Natural killer cell (primary cell): ENCODE data around the gene TBC1D22A. TPM values are rescaled to one million over a fixed set of nuclear protein-coding genes. Genes with fewer than 3 reads are reported as not detected.

Experiments
- ATAC-seq, 3 donors: fragments of 150-1000 bp in 2 of 3; fragments of 200-7000 bp in 1 of 3; cut with Tn5 transposase; 1 replicate in 1 of 3; 2 replicates in 2 of 3; pipeline ENCODE4 v1.10.0; 2021; ENCODE audit warnings: mild to moderate bottlenecking in 2 of 3, moderate library complexity in 2 of 3
- DNase-seq, 2 donors: peaks; one replicate each; pipeline versions ENCODE4 v3.0.0 to v3.0.0-alpha.2; 2013 to 2021; ENCODE audit warnings: mixed read lengths in 1 of 2
- H3K27ac ChIP-seq: one replicate; pipeline ENCODE4 v1.5.1; 2013; ENCODE audit warnings: mild to moderate bottlenecking, low read length
- H3K27me3 ChIP-seq: one replicate; pipeline ENCODE4 v1.6.1; 2013; ENCODE audit warnings: low read length; ENCODE audit not compliant: control insufficient read depth, insufficient read depth
- H3K36me3 ChIP-seq: one replicate; pipeline ENCODE4 v1.6.1; 2013; ENCODE audit warnings: low read length; ENCODE audit not compliant: control insufficient read depth, insufficient read depth
- H3K4me1 ChIP-seq: one replicate; pipeline ENCODE4 v1.6.1; 2013; ENCODE audit warnings: low read length; ENCODE audit not compliant: control insufficient read depth, insufficient read depth
- H3K4me3 ChIP-seq: one replicate; pipeline ENCODE4 v1.5.1; 2013; ENCODE audit warnings: low read length
- H3K9me3 ChIP-seq: one replicate; pipeline ENCODE4 v1.6.1; 2013; ENCODE audit warnings: low read length; ENCODE audit not compliant: control insufficient read depth, insufficient read depth
- H3K27ac Mint-ChIP-seq, 2 donors: one replicate each; pipeline ENCODE4 v1.8.0; 2022; ENCODE audit warnings: mild to moderate bottlenecking in 2 of 2, mixed read lengths in 2 of 2, moderate library complexity in 1 of 2
- H3K27me3 Mint-ChIP-seq, 2 donors: one replicate each; pipeline ENCODE4 v1.8.0; 2022; ENCODE audit warnings: low read depth in 2 of 2, mixed read lengths in 2 of 2
- H3K36me3 Mint-ChIP-seq: one replicate; pipeline ENCODE4 v1.8.0; 2022; ENCODE audit warnings: mixed read lengths
- H3K4me1 Mint-ChIP-seq, 2 donors: one replicate each; pipeline ENCODE4 v1.8.0; 2022; ENCODE audit warnings: mixed read lengths in 2 of 2
- H3K4me3 Mint-ChIP-seq: one replicate; pipeline ENCODE4 v1.8.0; 2022; ENCODE audit warnings: mild to moderate bottlenecking, moderate library complexity, mixed read lengths
- H3K9me3 Mint-ChIP-seq, 2 donors: one replicate each; pipeline ENCODE4 v1.8.0; 2022; ENCODE audit warnings: mixed read lengths in 2 of 2
- CTCF ChIP-seq: fragments of 200-600 bp; IDR thresholded peaks from one replicate; pipeline ENCODE4 v1.8.0; 2022; ENCODE audit warnings: antibody characterized with exemption
- WGBS: methylation state at CpG from one replicate; pipeline ENCODE4 v1.1.7; 2013; ENCODE audit warnings: missing lambda C conversion rate; ENCODE audit not compliant: insufficient coverage; 5-methylcytosine and 5-hydroxymethylcytosine counted together
- intact Hi-C: fragments of 100-400 bp; cut with micrococcal nuclease; formaldehyde crosslinking; loops from one replicate; pipeline ENCODE4 v1.14.2; 2022
- total RNA-seq, 4 donors: library from RNA; stranded (reverse); fragments of 120-200 nt in 1 of 4; gene quantifications; one replicate each; pipeline versions ENCODE4 v1.2.3 to v1.2.4, GENCODE V29; 2013 to 2022

TBC1D22A gene
- total RNA-seq, 3 donors from 2014 or later (not counting 1 experiment from before 2014, with no cell fraction given), result 47.4 to 53.7 (median 53.2) TPM

DNA sequence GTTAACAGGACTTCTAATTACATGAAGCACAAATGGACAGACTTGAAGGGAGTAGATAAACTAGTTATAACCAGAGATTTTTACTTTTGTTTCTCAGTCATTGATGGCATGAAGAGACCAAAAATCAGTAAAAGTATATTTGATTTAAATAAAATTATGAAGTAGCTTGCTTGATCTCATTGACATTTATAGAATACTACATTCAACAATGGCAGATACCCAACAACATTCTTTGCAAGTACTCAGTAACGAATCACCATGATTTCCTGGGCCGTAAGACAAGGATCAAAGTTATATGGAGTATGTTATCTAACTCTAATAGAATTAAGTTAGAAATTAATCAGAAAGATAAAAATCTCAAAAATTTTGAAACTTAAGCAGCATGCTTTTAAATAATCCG is 317.6 kb downstream of the TBC1D22A start:
- H3K9me3 Mint-ChIP-seq, result peaks cover 2 to 4% of the 10 kb centered on the region in 2 donors
- WGBS, result 0% methylated on average over 1 of the region's 3 CpGs
- no peaks in the 10 kb centered on the region for H3K27me3 Mint-ChIP-seq
- intact Hi-C loops, result no loop called here
- ATAC-seq, result no peak
- H3K4me1 Mint-ChIP-seq, result peaks cover 0 to 11% of the 10 kb centered on the region in 2 donors
- peaks cover 7% of the 10 kb centered on the region for H3K36me3 Mint-ChIP-seq
- no peak overlapping the region for H3K4me3 Mint-ChIP-seq
- TF ChIP-seq CTCF, result no peak
- Histone ChIP-seq H3K4me3 (no peak overlapping the region), H3K4me1 (no peaks in the 10 kb centered on the region), H3K9me3 (peaks cover 3% of the 10 kb centered on the region), H3K27me3 (no peaks in the 10 kb centered on the region), H3K36me3 (no peaks in the 10 kb centered on the region), H3K27ac (no peak overlapping the region)
- no peak overlapping the region for H3K27ac Mint-ChIP-seq
- DNase-seq, result no peak

DNA sequence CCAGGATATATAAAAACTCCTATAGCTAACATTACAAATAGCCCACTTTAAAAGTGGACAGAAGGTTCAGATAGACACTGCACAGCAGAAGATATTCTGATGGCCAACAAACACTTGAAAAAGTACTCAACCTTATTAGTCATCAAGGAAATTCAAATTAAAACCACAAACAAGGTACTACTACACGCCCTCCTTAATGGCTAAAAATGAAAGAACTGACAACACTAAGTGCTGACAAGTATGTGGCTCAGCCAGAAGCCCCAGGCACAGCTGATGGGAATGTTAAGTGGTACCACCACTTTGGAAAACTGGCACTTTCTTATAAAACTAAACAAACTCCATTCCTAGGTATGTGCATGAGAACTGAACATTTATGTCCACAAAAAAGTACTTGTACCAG is 320.1 kb downstream of the TBC1D22A start:
- Mint-ChIP-seq H3K4me3 (no peak overlapping the region), H3K27me3 (no peaks in the 10 kb centered on the region), H3K27ac (no peak overlapping the region), H3K4me1 (peaks cover 0 to 7% of the 10 kb centered on the region in 2 donors), H3K9me3 (peaks cover 0 to 2% of the 10 kb centered on the region in 2 donors), H3K36me3 (no peaks in the 10 kb centered on the region)
- H3K27ac ChIP-seq, result no peak overlapping the region
- intact Hi-C loops, result no loop called here
- H3K4me1 ChIP-seq, result no peaks in the 10 kb centered on the region
- DNase-seq (no peak), ATAC-seq (no peak)
- H3K36me3 ChIP-seq, result no peaks in the 10 kb centered on the region
- no peak overlapping the region for H3K4me3 ChIP-seq
- no peaks in the 10 kb centered on the region for H3K9me3 ChIP-seq
- WGBS, result 58% methylated on average over 1 of the region's 1 CpG
- no peaks in the 10 kb centered on the region for H3K27me3 ChIP-seq
- TF ChIP-seq CTCF, result no peak

GRCh38 chr22:47083379-47083986 is 321.0 kb downstream of the TBC1D22A start:
- no peak for TF ChIP-seq CTCF
- no peak overlapping the region for H3K27ac ChIP-seq
- peaks cover 5 to 6% of the 10 kb centered on the region in 2 donors for H3K4me1 Mint-ChIP-seq
- H3K36me3 ChIP-seq, result no peaks in the 10 kb centered on the region
- no peaks in the 10 kb centered on the region for H3K27me3 ChIP-seq
- intact Hi-C loops, result no loop called here
- no peaks in the 10 kb centered on the region for H3K36me3 Mint-ChIP-seq
- no peaks in the 10 kb centered on the region for H3K27me3 Mint-ChIP-seq
- H3K4me3 ChIP-seq, result no peak overlapping the region
- DNase-seq, result no peak
- H3K27ac Mint-ChIP-seq, result no peak overlapping the region
- H3K9me3 Mint-ChIP-seq, result peaks cover 0 to 2% of the 10 kb centered on the region in 2 donors
- no peak overlapping the region for H3K4me3 Mint-ChIP-seq
- H3K9me3 ChIP-seq, result no peaks in the 10 kb centered on the region
- no peaks in the 10 kb centered on the region for H3K4me1 ChIP-seq
- WGBS, result 95% methylated on average over 13 of the region's 14 CpGs
- no peak for ATAC-seq

GRCh38 chr22:47084226-47084625 is 321.8 kb downstream of the TBC1D22A start:
- Mint-ChIP-seq H3K9me3 (peaks cover 0 to 2% of the 10 kb centered on the region in 2 donors), H3K36me3 (no peaks in the 10 kb centered on the region), H3K27ac (no peak overlapping the region), H3K27me3 (no peaks in the 10 kb centered on the region), H3K4me1 (peaks cover 13% of the 10 kb centered on the region in 2 donors), H3K4me3 (no peak overlapping the region)
- no peak for TF ChIP-seq CTCF
- ATAC-seq, result no peak
- Histone ChIP-seq H3K4me3 (no peak overlapping the region), H3K4me1 (no peaks in the 10 kb centered on the region), H3K27ac (no peak overlapping the region), H3K36me3 (no peaks in the 10 kb centered on the region), H3K27me3 (no peaks in the 10 kb centered on the region), H3K9me3 (no peaks in the 10 kb centered on the region)
- no peak for DNase-seq
- 97% methylated on average over 12 of the region's 12 CpGs for WGBS
- intact Hi-C loops, result no loop called here
